Keratinocyte (primary cell): ENCODE results near the gene PKHD1.

Experiments used
- CTCF ChIP-seq, 3 experiments: IDR thresholded peaks in 1 of 3; conservative IDR thresholded peaks in 1 of 3; optimal IDR thresholded peaks in 1 of 3; 2 replicates in 2 of 3; 3 replicates in 1 of 3; pipeline versions ENCODE3 to v1.5.1; 2011; ENCODE audit warnings: low read length in 3 of 3, mild to moderate bottlenecking in 3 of 3, moderate library complexity in 2 of 3, control low read depth in 1 of 3, inconsistent platforms in 1 of 3; ENCODE audit not compliant: insufficient read depth in 2 of 3; ENCODE audit errors: extremely low read depth in 1 of 3
- EZH2 ChIP-seq: IDR thresholded peaks from one replicate; pipeline ENCODE4 v1.6.1; 2012; ENCODE audit warnings: inconsistent platforms, mild to moderate bottlenecking, low read length, moderate library complexity

GRCh38 chr6:51813904-51814303 is 273.5 kb downstream of the PKHD1 start:
- TF ChIP-seq CTCF (optimal IDR thresholded peaks at IDR 0.05 in 1 of 3, IDR thresholded peaks at IDR 0.05 in 1 of 3, conservative IDR thresholded peaks at IDR 0.05 in 1 of 3; ENCODE audit: extremely low read depth in 1 of 3, insufficient read depth in 2 of 3, low read length in 3 of 3) (no peak), EZH2 (no peak)
